ENCODE data around the gene OLFM1.

DNA sequence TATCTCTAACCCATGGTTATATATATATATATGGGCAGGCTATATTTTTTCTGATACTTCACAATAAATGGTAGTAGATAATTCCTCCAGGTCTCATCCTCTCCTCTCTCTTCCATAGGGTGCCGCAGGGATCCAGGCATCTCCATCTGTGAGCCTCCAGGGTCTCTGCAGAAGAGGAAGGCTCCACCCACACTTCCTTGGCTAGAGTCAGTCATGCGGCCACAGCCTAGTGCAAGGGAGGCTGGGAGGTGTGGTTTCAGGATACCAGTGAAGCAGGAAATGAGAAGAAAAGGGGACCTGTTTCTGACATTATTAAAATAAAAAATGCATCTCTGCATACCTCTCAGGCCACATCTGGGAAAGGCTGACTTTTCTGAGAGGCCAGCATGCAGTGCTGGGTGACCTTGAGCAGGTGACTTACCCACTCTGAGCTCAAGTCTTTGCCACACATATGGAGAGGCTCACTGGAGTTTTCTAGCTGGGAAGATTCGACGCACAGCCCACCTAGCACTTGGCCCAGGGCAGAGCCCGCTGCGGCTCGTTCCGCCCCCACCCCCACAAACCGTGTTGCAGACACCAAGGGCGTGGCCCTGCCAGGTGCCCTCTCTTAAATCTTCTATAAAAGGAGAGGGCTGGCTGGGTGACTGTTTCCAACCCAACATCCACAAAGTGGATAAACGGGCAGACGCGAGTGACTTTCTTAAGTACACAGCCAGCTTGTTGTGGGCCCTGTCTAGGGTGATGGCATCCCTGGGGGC is 47.9 kb downstream of the OLFM1 start:
- TF ChIP-seq POLR2AphosphoS5 (IDR thresholded peaks at IDR 0.05; ENCODE audit: low read depth, low read length) = no peak
- TF ChIP-seq, protein P1, sequence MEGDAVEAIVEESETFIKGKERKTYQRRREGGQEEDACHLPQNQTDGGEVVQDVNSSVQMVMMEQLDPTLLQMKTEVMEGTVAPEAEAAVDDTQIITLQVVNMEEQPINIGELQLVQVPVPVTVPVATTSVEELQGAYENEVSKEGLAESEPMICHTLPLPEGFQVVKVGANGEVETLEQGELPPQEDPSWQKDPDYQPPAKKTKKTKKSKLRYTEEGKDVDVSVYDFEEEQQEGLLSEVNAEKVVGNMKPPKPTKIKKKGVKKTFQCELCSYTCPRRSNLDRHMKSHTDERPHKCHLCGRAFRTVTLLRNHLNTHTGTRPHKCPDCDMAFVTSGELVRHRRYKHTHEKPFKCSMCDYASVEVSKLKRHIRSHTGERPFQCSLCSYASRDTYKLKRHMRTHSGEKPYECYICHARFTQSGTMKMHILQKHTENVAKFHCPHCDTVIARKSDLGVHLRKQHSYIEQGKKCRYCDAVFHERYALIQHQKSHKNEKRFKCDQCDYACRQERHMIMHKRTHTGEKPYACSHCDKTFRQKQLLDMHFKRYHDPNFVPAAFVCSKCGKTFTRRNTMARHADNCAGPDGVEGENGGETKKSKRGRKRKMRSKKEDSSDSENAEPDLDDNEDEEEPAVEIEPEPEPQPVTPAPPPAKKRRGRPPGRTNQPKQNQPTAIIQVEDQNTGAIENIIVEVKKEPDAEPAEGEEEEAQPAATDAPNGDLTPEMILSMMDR (IDR thresholded peaks at IDR 0.05) = no peak

Measured in Panc1 (cell line).